Activated B cell treated with CpG ODN at 0.5 μM for 24 hours (primary cell): ENCODE measurements around the gene PRAME. TPM values are rescaled to one million over a fixed set of nuclear protein-coding genes. Genes with fewer than 3 reads are reported as not detected.

Source experiments
- ATAC-seq: fragments of 200-7000 bp; cut with Tn5 transposase; one replicate; pipeline ENCODE4 v1.10.0; 2021; ENCODE audit warnings: low read depth, mild to moderate bottlenecking, moderate library complexity
- CTCF ChIA-PET: fragments of 350-600 bp; sonication (Branson Sonifier 250); formaldehyde crosslinking; loops from one replicate; lab custom pipeline; 2021; ENCODE audit warnings: antibody characterized with exemption; lab: Charles Lee
- POLR2A ChIA-PET: fragments of 350-600 bp; sonication (Branson Sonifier 250); formaldehyde crosslinking; loops from one replicate; lab custom pipeline; 2021; ENCODE audit warnings: antibody characterized with exemption; lab: Charles Lee
- DNase-seq: peaks from one replicate; pipeline ENCODE4 v3.0.0; 2022
- H3K27ac Mint-ChIP-seq: one replicate; pipeline ENCODE4 v1.8.0; 2020; ENCODE audit warnings: mixed read lengths
- H3K27me3 Mint-ChIP-seq: one replicate; pipeline ENCODE4 v1.8.0; 2021; ENCODE audit warnings: mixed read lengths
- H3K36me3 Mint-ChIP-seq: one replicate; pipeline ENCODE4 v1.8.0; 2021; ENCODE audit warnings: low read depth, mixed read lengths
- H3K4me1 Mint-ChIP-seq: one replicate; pipeline ENCODE4 v1.8.0; 2021; ENCODE audit warnings: mixed read lengths
- H3K4me3 Mint-ChIP-seq: one replicate; pipeline ENCODE4 v1.8.0; 2020; ENCODE audit warnings: mild to moderate bottlenecking, mixed read lengths
- H3K9me3 Mint-ChIP-seq: one replicate; pipeline ENCODE4 v1.8.0; 2020; ENCODE audit warnings: mixed read lengths
- CTCF ChIP-seq: fragments of 200-600 bp; IDR thresholded peaks from one replicate; pipeline ENCODE4 v1.8.0; 2022; ENCODE audit warnings: antibody characterized with exemption, mild to moderate bottlenecking
- intact Hi-C: fragments of 100-400 bp; cut with micrococcal nuclease; formaldehyde crosslinking; loops from one replicate; pipeline ENCODE4 v1.15.1; 2024
- total RNA-seq: library from RNA; stranded (reverse); gene quantifications from 2 replicates; pipeline ENCODE4 v1.2.3, GENCODE V29; 2022

Gene PRAME
- total RNA-seq, 1 donor from 2014 or later = not detected

DNA sequence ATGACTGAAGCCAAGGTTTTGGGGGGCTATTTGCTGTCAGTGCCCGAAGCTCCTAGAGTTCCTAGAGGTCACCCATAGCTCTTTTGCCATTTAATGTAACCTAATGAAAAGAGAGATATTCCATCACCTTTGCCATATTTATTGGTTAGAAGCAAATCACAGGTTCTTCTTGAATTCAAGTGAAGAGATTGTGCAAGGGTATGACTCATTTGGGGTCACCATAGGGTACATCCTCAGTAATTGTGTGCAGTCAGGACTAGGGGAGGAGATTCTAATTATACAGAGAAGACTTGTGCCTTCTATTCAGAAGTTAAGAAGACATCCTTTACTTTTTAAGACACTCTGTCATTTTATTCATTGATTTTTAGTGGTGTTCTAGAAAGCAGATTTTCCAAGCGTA is 6.9 kb upstream of the PRAME start:
- POLR2A ChIA-PET = no interaction called here
- H3K9me3 Mint-ChIP-seq = peaks cover 3% of the 10 kb centered on the region
- no peak for DNase-seq
- no peaks in the 10 kb centered on the region for H3K4me1 Mint-ChIP-seq
- no peaks in the 10 kb centered on the region for H3K36me3 Mint-ChIP-seq
- peaks cover 15% of the 10 kb centered on the region for H3K27me3 Mint-ChIP-seq
- no peak overlapping the region for H3K27ac Mint-ChIP-seq
- no peak for TF ChIP-seq CTCF
- ATAC-seq = no peak
- H3K4me3 Mint-ChIP-seq = no peak overlapping the region
- CTCF ChIA-PET = no interaction called here
- intact Hi-C loops = no loop called here

DNA sequence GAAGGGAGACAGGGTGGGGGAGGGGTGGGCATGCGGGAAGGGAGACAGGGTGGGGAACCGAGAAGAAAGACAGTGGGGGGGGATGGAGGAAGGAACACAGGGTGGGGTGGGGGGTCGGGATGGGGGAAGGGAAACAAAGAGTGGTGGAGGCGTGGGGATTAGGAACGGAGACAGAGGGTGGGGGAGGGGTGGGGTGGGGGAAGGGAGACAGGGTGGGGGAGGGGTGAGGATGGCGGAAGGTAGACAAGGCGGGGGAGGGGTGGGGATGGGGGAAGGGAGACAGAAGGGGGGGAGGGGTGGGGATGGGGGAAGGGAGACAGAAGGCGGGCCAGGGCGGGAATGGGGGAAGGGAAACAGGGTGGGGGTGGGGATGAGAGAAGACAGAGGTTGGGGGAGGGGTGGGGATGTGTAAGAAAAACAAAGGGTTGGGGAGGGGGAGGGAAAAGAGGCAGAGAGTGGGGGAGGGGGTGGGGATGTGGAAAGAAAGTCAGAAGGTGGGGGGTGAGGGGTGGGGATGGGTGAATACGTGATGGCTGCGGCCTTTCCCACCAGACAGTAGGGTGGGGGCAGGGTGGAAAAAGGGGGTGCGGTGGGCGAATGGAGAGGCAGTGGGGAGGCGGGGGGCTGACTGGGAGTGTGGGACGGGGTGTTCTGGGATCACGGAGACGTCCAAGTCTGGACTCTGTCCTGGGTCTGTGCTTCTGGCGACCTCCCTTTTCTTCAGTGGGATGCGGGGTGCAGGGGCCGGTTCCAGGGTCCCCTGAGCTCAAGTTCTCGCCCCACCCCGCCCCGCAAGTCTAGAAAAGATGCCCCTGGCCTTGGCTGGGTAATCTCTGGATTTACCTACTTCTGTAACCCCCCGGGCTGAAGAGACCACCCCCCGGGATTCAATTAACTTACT is 744 bp downstream of the PRAME start:
- H3K36me3 Mint-ChIP-seq = no peaks in the 10 kb centered on the region
- TF ChIP-seq CTCF = no peak

DNA sequence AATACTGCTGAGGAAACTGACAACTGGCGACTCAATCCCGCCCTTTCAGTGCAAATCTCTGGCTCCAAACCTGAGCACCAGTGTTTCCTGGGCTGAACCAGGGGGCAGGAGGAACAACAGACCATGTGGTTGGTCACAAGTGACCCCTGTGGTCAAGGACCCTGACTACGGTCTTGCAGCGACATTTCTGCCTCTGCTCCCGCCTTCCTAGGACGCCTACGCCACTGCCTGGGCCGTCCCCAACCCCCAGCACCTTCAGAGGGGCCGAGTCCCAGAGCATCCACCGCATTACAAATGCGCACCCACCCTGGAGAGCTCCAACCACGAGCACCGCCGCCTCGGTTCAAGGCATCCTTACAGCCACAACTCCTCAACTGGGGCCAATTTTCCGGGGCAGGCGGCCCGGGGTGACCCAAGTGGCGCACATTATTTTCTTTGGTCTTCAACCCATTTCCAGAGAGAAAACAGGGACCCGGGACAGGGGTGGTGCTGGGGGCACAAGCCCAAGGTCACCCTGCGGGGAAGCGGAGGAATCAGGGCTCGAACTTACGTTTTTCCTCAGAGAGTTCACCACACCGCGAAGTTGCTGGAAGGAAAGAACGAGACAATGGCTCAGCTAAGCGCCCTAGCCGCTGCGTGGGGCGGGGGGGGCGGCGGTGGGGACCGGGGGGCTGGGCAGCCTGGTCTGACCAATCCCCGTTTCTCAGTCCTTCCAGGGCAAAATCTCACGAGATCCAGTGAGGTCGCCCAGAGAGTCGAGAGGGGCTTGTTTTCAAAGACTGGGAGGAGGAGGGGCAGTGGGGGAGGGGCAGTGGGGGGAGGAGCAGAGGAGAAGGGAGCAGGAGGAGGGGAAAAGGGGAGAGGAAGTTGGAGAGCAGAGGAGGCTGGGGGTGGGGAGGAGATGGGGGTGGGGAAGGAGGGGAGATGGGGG is 1.8 kb downstream of the PRAME start:
- CTCF ChIA-PET = no interaction called here
- TF ChIP-seq CTCF = no peak
- ATAC-seq = no peak
- POLR2A ChIA-PET = no interaction called here
- no peak for DNase-seq
- intact Hi-C loops = loop anchor here (10.0 kb wide), 1 partner anchor 72 kb away; no protein-coding TSS in a partner anchor
- Mint-ChIP-seq H3K27me3 (no peaks in the 10 kb centered on the region), H3K27ac (no peak overlapping the region), H3K36me3 (no peaks in the 10 kb centered on the region), H3K9me3 (no peaks in the 10 kb centered on the region), H3K4me1 (peaks cover 9% of the 10 kb centered on the region), H3K4me3 (no peak overlapping the region)

More for the DNA sequence above, 744 bp downstream of the PRAME start:
- Mint-ChIP-seq H3K27me3 (no peaks in the 10 kb centered on the region), H3K27ac (no peak overlapping the region), H3K9me3 (no peaks in the 10 kb centered on the region), H3K4me1 (peaks cover 9% of the 10 kb centered on the region), H3K4me3 (no peak overlapping the region)
- no peak for DNase-seq
- no peak for ATAC-seq
- intact Hi-C loops = loop anchor here (10.0 kb wide), 1 partner anchor 74 kb away; no protein-coding TSS in a partner anchor
- CTCF ChIA-PET = interaction anchor here (0.6 to 1.0 kb wide), 2 partner anchors 10 to 127 kb away, joined by 3 read pairs; no protein-coding TSS in a partner anchor
- POLR2A ChIA-PET = interaction anchor here (1.4 kb wide), 1 partner anchor 21 kb away, joined by 3 read pairs; no protein-coding TSS in a partner anchor

GRCh38 chr22:22556578-22556977 is 2.5 kb downstream of the PRAME start:
- H3K36me3 Mint-ChIP-seq = no peaks in the 10 kb centered on the region
- ATAC-seq (no peak), DNase-seq (no peak)
- CTCF ChIA-PET = no interaction called here
- H3K9me3 Mint-ChIP-seq = no peaks in the 10 kb centered on the region
- H3K4me1 Mint-ChIP-seq = peaks cover 9% of the 10 kb centered on the region
- no peak for TF ChIP-seq CTCF
- intact Hi-C loops = loop anchor here (10.0 kb wide), 1 partner anchor 72 kb away; no protein-coding TSS in a partner anchor
- POLR2A ChIA-PET = no interaction called here
- H3K27ac Mint-ChIP-seq = no peak overlapping the region
- H3K4me3 Mint-ChIP-seq = no peak overlapping the region
- no peaks in the 10 kb centered on the region for H3K27me3 Mint-ChIP-seq
